Activated B cell treated with CpG ODN at 0.5 μM for 24 hours (primary cell): ENCODE results near the gene LHX2. TPM values are rescaled to one million over a fixed set of nuclear protein-coding genes. Genes with fewer than 3 reads are reported as not detected.

Source experiments
- ATAC-seq: fragments of 200-7000 bp; cut with Tn5 transposase; one replicate; pipeline ENCODE4 v1.10.0; 2021; ENCODE audit warnings: low read depth, mild to moderate bottlenecking, moderate library complexity
- CTCF ChIA-PET: fragments of 350-600 bp; sonication (Branson Sonifier 250); formaldehyde crosslinking; loops from one replicate; lab custom pipeline; 2021; ENCODE audit warnings: antibody characterized with exemption; lab: Charles Lee
- POLR2A ChIA-PET: fragments of 350-600 bp; sonication (Branson Sonifier 250); formaldehyde crosslinking; loops from one replicate; lab custom pipeline; 2021; ENCODE audit warnings: antibody characterized with exemption; lab: Charles Lee
- DNase-seq: peaks from one replicate; pipeline ENCODE4 v3.0.0; 2022
- H3K27ac Mint-ChIP-seq: one replicate; pipeline ENCODE4 v1.8.0; 2020; ENCODE audit warnings: mixed read lengths
- H3K27me3 Mint-ChIP-seq: one replicate; pipeline ENCODE4 v1.8.0; 2021; ENCODE audit warnings: mixed read lengths
- H3K36me3 Mint-ChIP-seq: one replicate; pipeline ENCODE4 v1.8.0; 2021; ENCODE audit warnings: low read depth, mixed read lengths
- H3K4me1 Mint-ChIP-seq: one replicate; pipeline ENCODE4 v1.8.0; 2021; ENCODE audit warnings: mixed read lengths
- H3K4me3 Mint-ChIP-seq: one replicate; pipeline ENCODE4 v1.8.0; 2020; ENCODE audit warnings: mild to moderate bottlenecking, mixed read lengths
- H3K9me3 Mint-ChIP-seq: one replicate; pipeline ENCODE4 v1.8.0; 2020; ENCODE audit warnings: mixed read lengths
- CTCF ChIP-seq: fragments of 200-600 bp; IDR thresholded peaks from one replicate; pipeline ENCODE4 v1.8.0; 2022; ENCODE audit warnings: antibody characterized with exemption, mild to moderate bottlenecking
- intact Hi-C: fragments of 100-400 bp; cut with micrococcal nuclease; formaldehyde crosslinking; loops from one replicate; pipeline ENCODE4 v1.15.1; 2024
- total RNA-seq: library from RNA; stranded (reverse); gene quantifications from 2 replicates; pipeline ENCODE4 v1.2.3, GENCODE V29; 2022

The LHX2 gene, protein sequence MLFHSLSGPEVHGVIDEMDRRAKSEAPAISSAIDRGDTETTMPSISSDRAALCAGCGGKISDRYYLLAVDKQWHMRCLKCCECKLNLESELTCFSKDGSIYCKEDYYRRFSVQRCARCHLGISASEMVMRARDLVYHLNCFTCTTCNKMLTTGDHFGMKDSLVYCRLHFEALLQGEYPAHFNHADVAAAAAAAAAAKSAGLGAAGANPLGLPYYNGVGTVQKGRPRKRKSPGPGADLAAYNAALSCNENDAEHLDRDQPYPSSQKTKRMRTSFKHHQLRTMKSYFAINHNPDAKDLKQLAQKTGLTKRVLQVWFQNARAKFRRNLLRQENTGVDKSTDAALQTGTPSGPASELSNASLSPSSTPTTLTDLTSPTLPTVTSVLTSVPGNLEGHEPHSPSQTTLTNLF
- total RNA-seq: not detected in 2 replicates

DNA sequence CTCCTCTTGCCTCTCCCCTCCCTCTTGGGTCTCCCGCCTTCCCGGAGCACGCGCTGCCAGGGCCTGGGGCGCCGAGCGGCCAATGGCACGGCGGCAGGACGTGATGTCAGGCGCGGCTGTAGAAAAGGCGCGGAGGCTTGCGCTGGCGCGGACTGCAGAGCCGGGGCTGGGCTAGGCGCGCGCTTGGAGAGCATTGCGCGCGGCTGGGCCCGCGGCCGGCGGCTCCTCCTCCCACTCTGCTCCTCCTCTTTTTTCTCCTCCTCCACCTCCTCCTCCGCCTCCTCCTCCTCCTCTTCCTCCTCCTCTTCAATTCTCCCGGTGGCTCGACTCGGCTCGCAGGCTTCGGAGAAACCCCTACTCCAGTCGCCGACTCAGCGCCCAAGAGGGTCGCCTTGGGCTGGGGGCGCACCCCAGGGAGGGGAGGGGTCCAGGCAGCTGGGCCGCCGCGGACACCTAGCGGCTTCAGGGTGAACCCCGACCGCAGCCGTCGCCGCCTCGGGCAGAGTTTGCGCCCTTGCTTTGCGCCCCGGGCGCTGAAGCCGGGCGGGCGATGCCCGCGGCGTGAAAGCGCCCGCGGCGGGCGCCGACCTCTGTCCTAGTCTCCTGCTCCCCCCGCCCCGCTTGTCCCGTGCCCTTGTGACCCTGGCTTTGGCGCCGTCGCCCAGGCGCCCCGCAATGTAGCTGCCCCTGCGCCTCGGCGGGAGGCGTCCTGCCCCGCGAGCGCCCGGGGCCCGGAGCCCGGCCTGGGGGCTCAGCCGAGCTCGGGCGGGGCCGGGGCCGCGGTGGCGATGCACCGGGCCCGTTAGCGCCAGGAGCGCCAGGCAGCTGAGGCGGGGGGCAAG, at the start of gene LHX2:
Gene LHX2, plus strand, starts transcription at position 309 of the 842 bp plus-strand sequence. CDS start 581 bp downstream, outside the sequence.
- H3K4me3 Mint-ChIP-seq: peak within 1 kb of the TSS; percentile 67
- peaks cover 52% of the 10 kb centered on the region for H3K4me1 Mint-ChIP-seq
- no peaks in the 10 kb centered on the region for H3K36me3 Mint-ChIP-seq
- CTCF ChIA-PET: interaction anchor here (1.1 kb wide), 1 partner anchor 10 kb away, joined by 3 read pairs; no protein-coding TSS in a partner anchor
- H3K27me3 Mint-ChIP-seq: peaks cover 60% of the 10 kb centered on the region
- no peak for TF ChIP-seq CTCF
- POLR2A ChIA-PET: interaction anchor here (0.9 to 1.9 kb wide), 2 partner anchors 8 to 14 kb away, joined by 3 to 6 read pairs; no protein-coding TSS in a partner anchor
- intact Hi-C loops: loop anchor here (2.0 kb wide), 1 partner anchor 15 kb away; no protein-coding TSS in a partner anchor
- ATAC-seq (peak; percentile 33), DNase-seq (no peak)
- peak within 1 kb of the TSS; percentile 62 for H3K27ac Mint-ChIP-seq
- H3K9me3 Mint-ChIP-seq: peaks cover 6% of the 10 kb centered on the region

- H3K4me1 Mint-ChIP-seq: peaks cover 14% of the 10 kb centered on the region
- DNase-seq (no peak), ATAC-seq (no peak)
- no peak overlapping the region for H3K4me3 Mint-ChIP-seq
- TF ChIP-seq CTCF: no peak
- H3K9me3 Mint-ChIP-seq: no peaks in the 10 kb centered on the region
- H3K27me3 Mint-ChIP-seq: peaks cover 24% of the 10 kb centered on the region
- no peak overlapping the region for H3K27ac Mint-ChIP-seq
- CTCF ChIA-PET: no interaction called here
- POLR2A ChIA-PET: no interaction called here
- H3K36me3 Mint-ChIP-seq: no peaks in the 10 kb centered on the region
- intact Hi-C loops: loop anchor here (10.0 kb wide), 1 partner anchor 420 kb away; no protein-coding TSS in a partner anchor
These were observed 46.8 kb upstream of the LHX2 start for GRCh38 chr9:123964761-123965160.

- intact Hi-C loops: loop anchor here (10.0 kb wide), 1 partner anchor 421 kb away; no protein-coding TSS in a partner anchor
- CTCF ChIA-PET: no interaction called here
- H3K27me3 Mint-ChIP-seq: peaks cover 15% of the 10 kb centered on the region
- H3K9me3 Mint-ChIP-seq: no peaks in the 10 kb centered on the region
- no peak for DNase-seq
- no peak overlapping the region for H3K4me3 Mint-ChIP-seq
- peaks cover 14% of the 10 kb centered on the region for H3K4me1 Mint-ChIP-seq
- TF ChIP-seq CTCF: no peak
- POLR2A ChIA-PET: no interaction called here
- no peak overlapping the region for H3K27ac Mint-ChIP-seq
- H3K36me3 Mint-ChIP-seq: no peaks in the 10 kb centered on the region
- no peak for ATAC-seq
These were observed 45.5 kb upstream of the LHX2 start for GRCh38 chr9:123965801-123966686.

GRCh38 chr9:123967323-123967722, 44.2 kb upstream of the LHX2 start:
- Mint-ChIP-seq H3K27me3 (peaks cover 14% of the 10 kb centered on the region), H3K4me3 (no peak overlapping the region)
- CTCF ChIA-PET: no interaction called here

More at GRCh38 chr9:123967323-123967722, 44.2 kb upstream of the LHX2 start:
- H3K4me1 Mint-ChIP-seq: peaks cover 14% of the 10 kb centered on the region
- no peaks in the 10 kb centered on the region for H3K36me3 Mint-ChIP-seq
- intact Hi-C loops: loop anchor here (10.0 kb wide), 1 partner anchor 423 kb away; no protein-coding TSS in a partner anchor
- DNase-seq (no peak), ATAC-seq (no peak)
- no peak for TF ChIP-seq CTCF
- no peaks in the 10 kb centered on the region for H3K9me3 Mint-ChIP-seq
- POLR2A ChIA-PET: no interaction called here
- no peak overlapping the region for H3K27ac Mint-ChIP-seq
